Measurements from ENCODE around the gene GALNT15. TPM values are rescaled to one million over a fixed set of nuclear protein-coding genes. Genes with fewer than 3 reads are reported as not detected.

The GALNT15 gene
- total and polyA plus RNA-seq, 8 donors: 4.2 to 133 (median 25.3) TPM

DNA sequence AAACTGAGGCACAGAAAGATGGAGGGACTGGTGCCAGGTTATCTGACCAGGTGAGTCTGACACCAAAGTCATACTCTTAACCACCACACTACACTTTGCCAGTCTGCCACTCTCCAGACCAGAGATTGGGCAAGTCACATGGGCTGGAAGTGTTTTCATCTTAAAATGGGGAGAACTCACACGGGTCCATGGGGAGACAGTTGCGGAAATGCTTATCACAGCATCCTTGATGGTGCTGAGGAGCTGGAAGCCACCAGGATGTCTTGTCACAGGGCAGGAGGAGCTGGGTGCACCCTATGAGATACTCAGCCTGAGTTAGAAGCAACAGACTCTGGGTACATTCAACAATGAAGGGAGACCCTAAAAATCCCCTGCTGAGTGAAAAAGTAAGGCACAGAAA is 4.8 kb downstream of the GALNT15 start:
- Histone ChIP-seq H3K27ac (no peak overlapping the region), H3K27me3 (no peaks in the 10 kb centered on the region), H3K36me3 (no peaks in the 10 kb centered on the region), H3K4me1 (peaks cover 5 to 23% (median 13%) of the 10 kb centered on the region in 4 donors), H3K4me3 (peak overlapping the region in 1 of 4 donors; percentile 55), H3K9me3 (no peaks in the 10 kb centered on the region)
- TF ChIP-seq POLR2AphosphoS5 (IDR thresholded peaks at IDR 0.05) (no peak), EP300 (IDR thresholded peaks at IDR 0.05) (no peak), POLR2A (IDR thresholded peaks at IDR 0.05) (no peak)
- TF ChIP-seq, protein P1, sequence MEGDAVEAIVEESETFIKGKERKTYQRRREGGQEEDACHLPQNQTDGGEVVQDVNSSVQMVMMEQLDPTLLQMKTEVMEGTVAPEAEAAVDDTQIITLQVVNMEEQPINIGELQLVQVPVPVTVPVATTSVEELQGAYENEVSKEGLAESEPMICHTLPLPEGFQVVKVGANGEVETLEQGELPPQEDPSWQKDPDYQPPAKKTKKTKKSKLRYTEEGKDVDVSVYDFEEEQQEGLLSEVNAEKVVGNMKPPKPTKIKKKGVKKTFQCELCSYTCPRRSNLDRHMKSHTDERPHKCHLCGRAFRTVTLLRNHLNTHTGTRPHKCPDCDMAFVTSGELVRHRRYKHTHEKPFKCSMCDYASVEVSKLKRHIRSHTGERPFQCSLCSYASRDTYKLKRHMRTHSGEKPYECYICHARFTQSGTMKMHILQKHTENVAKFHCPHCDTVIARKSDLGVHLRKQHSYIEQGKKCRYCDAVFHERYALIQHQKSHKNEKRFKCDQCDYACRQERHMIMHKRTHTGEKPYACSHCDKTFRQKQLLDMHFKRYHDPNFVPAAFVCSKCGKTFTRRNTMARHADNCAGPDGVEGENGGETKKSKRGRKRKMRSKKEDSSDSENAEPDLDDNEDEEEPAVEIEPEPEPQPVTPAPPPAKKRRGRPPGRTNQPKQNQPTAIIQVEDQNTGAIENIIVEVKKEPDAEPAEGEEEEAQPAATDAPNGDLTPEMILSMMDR (IDR thresholded peaks at IDR 0.05): no peak
- intact Hi-C loops (cut with DNase I; ENCODE audit: low total_unique reads): loop anchor here (5.0 kb wide), 1 partner anchor 132 kb away; no protein-coding TSS in a partner anchor
- DNase-seq: no peak
- WGBS, 5 donors: 83 to 95% (median 88%) methylated on average over 2 of the region's 2 CpGs

DNA sequence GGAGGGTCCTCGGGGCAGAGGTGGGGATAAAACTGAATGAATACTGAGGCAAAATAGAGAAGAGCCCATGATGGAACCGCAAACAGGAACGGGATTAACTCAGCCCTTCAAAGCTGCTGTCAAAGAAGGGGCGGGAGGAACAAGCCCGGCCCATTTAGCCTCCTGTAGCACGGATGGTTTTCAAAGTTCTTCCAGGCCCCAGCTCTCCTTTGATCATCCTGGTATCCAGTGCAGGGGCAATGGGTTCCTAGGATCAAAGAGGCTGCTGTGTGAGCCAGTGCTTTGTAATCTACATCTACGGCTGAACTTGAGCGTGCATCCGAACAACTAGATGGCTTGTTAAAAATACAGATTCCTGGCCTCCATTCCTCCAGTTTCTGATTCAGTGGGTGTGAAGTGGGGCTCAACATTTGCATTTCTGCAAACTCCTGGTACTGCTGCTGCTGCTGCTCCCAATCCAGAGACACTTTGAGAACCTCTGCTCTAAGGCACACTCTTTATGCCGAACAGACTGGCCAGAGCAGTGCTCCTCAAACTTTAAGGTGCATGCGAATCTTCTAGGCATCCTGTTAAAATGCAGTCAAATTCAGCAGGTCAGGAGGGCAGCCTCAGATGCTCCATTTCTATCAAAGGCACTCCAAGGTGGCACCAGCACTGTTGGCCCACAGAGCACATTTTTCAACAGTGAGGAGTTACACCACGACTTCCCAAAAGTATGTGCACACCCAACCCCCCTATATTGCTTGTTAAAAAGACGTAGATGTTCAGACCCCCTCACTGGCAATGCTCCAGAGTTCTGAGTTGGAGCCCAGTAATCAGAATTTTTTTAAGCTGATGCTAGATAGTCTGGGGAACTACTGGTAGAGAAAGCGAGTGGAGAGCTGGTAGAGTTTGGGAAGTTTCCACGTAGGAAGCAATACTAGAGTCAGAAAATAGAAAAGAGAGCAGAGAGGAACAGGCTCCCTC is 5.6 kb downstream of the GALNT15 start:
- Histone ChIP-seq H3K36me3 (no peaks in the 10 kb centered on the region), H3K4me3 (peak overlapping the region in 1 of 4 donors; percentile 55), H3K27ac (no peak overlapping the region), H3K4me1 (peaks cover 0 to 16% (median 10%) of the 10 kb centered on the region in 4 donors), H3K9me3 (no peaks in the 10 kb centered on the region), H3K27me3 (no peaks in the 10 kb centered on the region)
- TF ChIP-seq, protein P1 (IDR thresholded peaks at IDR 0.05): no peak
- TF ChIP-seq EP300 (IDR thresholded peaks at IDR 0.05) (no peak), POLR2A (IDR thresholded peaks at IDR 0.05) (no peak), POLR2AphosphoS5 (IDR thresholded peaks at IDR 0.05) (no peak)
- no peak for DNase-seq
- WGBS, 5 donors: 80 to 83% (median 82%) methylated on average over 15 of the region's 15 CpGs
- intact Hi-C loops (cut with DNase I; ENCODE audit: low total_unique reads): loop anchor here (5.0 kb wide), 1 partner anchor 133 kb away; no protein-coding TSS in a partner anchor

DNA sequence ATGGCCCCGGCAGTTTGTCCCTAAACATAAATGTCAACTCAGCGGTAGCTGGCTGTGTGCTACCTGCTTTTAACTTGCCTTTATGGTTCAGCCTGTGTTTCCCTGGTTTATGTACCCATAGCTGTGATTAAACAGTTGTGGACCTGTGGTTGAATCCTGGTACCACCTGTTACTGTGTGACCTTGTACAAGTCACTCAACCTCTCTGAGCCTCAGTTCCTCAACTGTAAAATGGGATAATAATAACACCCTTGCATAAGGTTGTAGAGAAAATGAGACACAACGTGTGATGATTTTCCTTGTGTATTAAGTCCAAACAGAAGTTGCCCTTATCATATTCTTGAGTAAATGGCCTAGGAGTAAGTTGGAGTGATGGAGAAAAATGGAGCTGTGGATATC is 6.3 kb downstream of the GALNT15 start:
- no peak for TF ChIP-seq POLR2AphosphoS5 (IDR thresholded peaks at IDR 0.05)
- TF ChIP-seq EP300 (IDR thresholded peaks at IDR 0.05): no peak
- no peak for TF ChIP-seq POLR2A (IDR thresholded peaks at IDR 0.05)
- TF ChIP-seq, protein P1 (IDR thresholded peaks at IDR 0.05): no peak
- no peak overlapping the region for H3K27ac ChIP-seq
- no peaks in the 10 kb centered on the region for H3K9me3 ChIP-seq
- intact Hi-C loops (cut with DNase I; ENCODE audit: low total_unique reads): no loop called here
- WGBS, 5 donors: 84 to 85% (median 84%) methylated on average over 3 of the region's 3 CpGs
- H3K4me1 ChIP-seq: peaks cover 0 to 16% (median 7%) of the 10 kb centered on the region in 4 donors
- DNase-seq: no peak
- H3K27me3 ChIP-seq: no peaks in the 10 kb centered on the region
- H3K4me3 ChIP-seq: peak overlapping the region in 1 of 4 donors; percentile 55
- no peaks in the 10 kb centered on the region for H3K36me3 ChIP-seq

DNA sequence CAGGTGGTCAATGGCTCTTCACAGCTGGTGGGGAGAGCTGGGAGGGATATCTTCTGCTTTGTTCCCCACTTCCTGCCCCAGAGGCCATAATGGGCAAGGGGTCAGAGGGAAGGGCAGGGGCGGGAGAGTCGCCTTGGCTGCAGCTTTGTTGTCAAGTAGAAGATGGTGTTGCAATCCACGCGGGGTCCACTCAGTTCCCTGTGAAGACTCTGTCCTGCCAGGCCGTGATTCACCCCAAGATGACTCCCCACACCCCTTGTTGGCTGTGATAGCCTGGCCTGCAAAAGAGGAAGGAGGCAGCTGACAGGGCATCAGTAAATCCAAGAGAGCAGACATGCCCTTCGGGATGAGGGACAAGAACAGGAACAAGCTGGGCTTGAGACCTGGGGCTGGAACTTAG is 6.9 kb downstream of the GALNT15 start:
- H3K9me3 ChIP-seq: no peaks in the 10 kb centered on the region
- WGBS, 5 donors: 54 to 79% (median 72%) methylated on average over 1 to 6 of the region's 6 CpGs
- DNase-seq: peak in 1 of 2 donors; percentile 29
- H3K36me3 ChIP-seq: no peaks in the 10 kb centered on the region
- no peak overlapping the region for H3K4me3 ChIP-seq
- H3K27ac ChIP-seq: no peak overlapping the region
- intact Hi-C loops (cut with DNase I; ENCODE audit: low total_unique reads): no loop called here
- H3K4me1 ChIP-seq: peaks cover 0 to 16% (median 7%) of the 10 kb centered on the region in 4 donors
- peak in 1 of 3 donors; percentile 20 for TF ChIP-seq POLR2AphosphoS5 (IDR thresholded peaks at IDR 0.05)
- TF ChIP-seq EP300 (IDR thresholded peaks at IDR 0.05): no peak
- H3K27me3 ChIP-seq: no peaks in the 10 kb centered on the region

All from stomach (tissue), 9 donors.